ENCODE measurements around the gene SMCP.

- TF ChIP-seq CTCF (IDR thresholded peaks at IDR 0.05 in 2 of 3, conservative IDR thresholded peaks at IDR 0.05 in 1 of 3; ENCODE audit: borderline replicate concordance in 1 of 3, insufficient read depth in 1 of 3, low read depth in 2 of 3, low read length in 2 of 3), result no peak
- TF ChIP-seq RAD21 (IDR thresholded peaks at IDR 0.05; ENCODE audit: low read depth), result no peak
- no peak for TF ChIP-seq REST (IDR thresholded peaks at IDR 0.05; ENCODE audit: low read depth)
- TF ChIP-seq POLR2A (IDR thresholded peaks at IDR 0.05; ENCODE audit: borderline replicate concordance, extremely low read depth, insufficient read depth, insufficient read length), result no peak
- no peak for TF ChIP-seq MAX (IDR thresholded peaks at IDR 0.05)
- TF ChIP-seq ATF3 (IDR thresholded peaks at IDR 0.05), result no peak
- no peak for TF ChIP-seq EZH2phosphoT487 (IDR thresholded peaks at IDR 0.05; ENCODE audit: borderline replicate concordance)
- TF ChIP-seq SIN3A (IDR thresholded peaks at IDR 0.05; ENCODE audit: low read depth), result no peak
Measured at GRCh38 chr1:152861374-152861773, 16.7 kb upstream of the SMCP start.

Measured in HCT116 (cell line).